ENCODE results near the gene DMRTB1. TPM values are rescaled to one million over a fixed set of nuclear protein-coding genes. Genes with fewer than 3 reads are reported as not detected.
"Not testable (repeated sequence)": the region's sequence is repeated elsewhere in the genome, so short reads cannot be mapped to it uniquely, and the experiment has no call there.

The DMRTB1 gene
- total RNA-seq, 1 donor from 2014 or later: not detected

GRCh38 chr1:53434405-53435007 lies 24.7 kb upstream of the DMRTB1 start:
- not testable (repeated sequence) for H3K9ac ChIP-seq (ENCODE audit: low read depth in 1 of 3, low read length in 3 of 3); H3K36me3 ChIP-seq (ENCODE audit: control insufficient read depth in 3 of 3, insufficient read depth in 3 of 3, low read length in 3 of 3); H3K4me3 ChIP-seq (ENCODE audit: low read length in 3 of 3); H3K9me3 ChIP-seq (ENCODE audit: control insufficient read depth in 3 of 3, low read length in 3 of 3); H3K4me1 ChIP-seq (ENCODE audit: control insufficient read depth in 3 of 3, insufficient read depth in 3 of 3, low read length in 3 of 3); H3K27ac ChIP-seq (ENCODE audit: low read depth, low read length)
- peaks cover 0 to 13% (median 2%) of the 10 kb centered on the region in 3 donors for H3K27me3 ChIP-seq (ENCODE audit: control insufficient read depth in 3 of 3, insufficient read depth in 3 of 3, low read length in 3 of 3)

GRCh38 chr1:53435151-53435550 lies 24.0 kb upstream of the DMRTB1 start:
- Histone ChIP-seq H3K9ac (ENCODE audit: low read depth in 1 of 3, low read length in 3 of 3) (no peak overlapping the region), H3K36me3 (ENCODE audit: control insufficient read depth in 3 of 3, insufficient read depth in 3 of 3, low read length in 3 of 3) (no peaks in the 10 kb centered on the region), H3K4me3 (ENCODE audit: low read length in 3 of 3) (no peak overlapping the region), H3K27me3 (ENCODE audit: control insufficient read depth in 3 of 3, insufficient read depth in 3 of 3, low read length in 3 of 3) (peaks cover 0 to 13% (median 2%) of the 10 kb centered on the region in 3 donors), H3K4me1 (ENCODE audit: control insufficient read depth in 3 of 3, insufficient read depth in 3 of 3, low read length in 3 of 3) (no peaks in the 10 kb centered on the region), H3K27ac (ENCODE audit: low read depth, low read length) (no peak overlapping the region), H3K9me3 (ENCODE audit: control insufficient read depth in 3 of 3, low read length in 3 of 3) (no peaks in the 10 kb centered on the region)

GRCh38 chr1:53438427-53439336 lies 20.5 kb upstream of the DMRTB1 start:
- Histone ChIP-seq H3K9me3 (ENCODE audit: control insufficient read depth in 3 of 3, low read length in 3 of 3) (no peaks in the 10 kb centered on the region), H3K36me3 (ENCODE audit: control insufficient read depth in 3 of 3, insufficient read depth in 3 of 3, low read length in 3 of 3) (no peaks in the 10 kb centered on the region), H3K27ac (ENCODE audit: low read depth, low read length) (no peak overlapping the region), H3K4me3 (ENCODE audit: low read length in 3 of 3) (no peak overlapping the region), H3K4me1 (ENCODE audit: control insufficient read depth in 3 of 3, insufficient read depth in 3 of 3, low read length in 3 of 3) (no peaks in the 10 kb centered on the region), H3K27me3 (ENCODE audit: control insufficient read depth in 3 of 3, insufficient read depth in 3 of 3, low read length in 3 of 3) (peaks cover 0 to 13% (median 0%) of the 10 kb centered on the region in 3 donors), H3K9ac (ENCODE audit: low read depth in 1 of 3, low read length in 3 of 3) (no peak overlapping the region)

GRCh38 chr1:53439337-53440207 lies 19.6 kb upstream of the DMRTB1 start:
- H3K36me3 ChIP-seq (ENCODE audit: control insufficient read depth in 3 of 3, insufficient read depth in 3 of 3, low read length in 3 of 3): no peaks in the 10 kb centered on the region
- no peak overlapping the region for H3K9ac ChIP-seq (ENCODE audit: low read depth in 1 of 3, low read length in 3 of 3)
- H3K27ac ChIP-seq (ENCODE audit: low read depth, low read length): no peak overlapping the region
- no peaks in the 10 kb centered on the region for H3K4me1 ChIP-seq (ENCODE audit: control insufficient read depth in 3 of 3, insufficient read depth in 3 of 3, low read length in 3 of 3)
- H3K4me3 ChIP-seq (ENCODE audit: low read length in 3 of 3): no peak overlapping the region
- H3K27me3 ChIP-seq (ENCODE audit: control insufficient read depth in 3 of 3, insufficient read depth in 3 of 3, low read length in 3 of 3): peaks cover 0 to 10% (median 0%) of the 10 kb centered on the region in 3 donors
- no peaks in the 10 kb centered on the region for H3K9me3 ChIP-seq (ENCODE audit: control insufficient read depth in 3 of 3, low read length in 3 of 3)

GRCh38 chr1:53440633-53441032 lies 18.6 kb upstream of the DMRTB1 start:
- Histone ChIP-seq H3K4me1 (ENCODE audit: control insufficient read depth in 3 of 3, insufficient read depth in 3 of 3, low read length in 3 of 3) (no peaks in the 10 kb centered on the region), H3K36me3 (ENCODE audit: control insufficient read depth in 3 of 3, insufficient read depth in 3 of 3, low read length in 3 of 3) (no peaks in the 10 kb centered on the region), H3K9me3 (ENCODE audit: control insufficient read depth in 3 of 3, low read length in 3 of 3) (no peaks in the 10 kb centered on the region), H3K27me3 (ENCODE audit: control insufficient read depth in 3 of 3, insufficient read depth in 3 of 3, low read length in 3 of 3) (peaks cover 0 to 5% (median 0%) of the 10 kb centered on the region in 3 donors), H3K4me3 (ENCODE audit: low read length in 3 of 3) (no peak overlapping the region), H3K27ac (ENCODE audit: low read depth, low read length) (no peak overlapping the region), H3K9ac (ENCODE audit: low read depth in 1 of 3, low read length in 3 of 3) (no peak overlapping the region)

GRCh38 chr1:53442299-53442698 lies 16.9 kb upstream of the DMRTB1 start:
- Histone ChIP-seq H3K4me3 (ENCODE audit: low read length in 3 of 3) (no peak overlapping the region), H3K27ac (ENCODE audit: low read depth, low read length) (no peak overlapping the region), H3K9ac (ENCODE audit: low read depth in 1 of 3, low read length in 3 of 3) (no peak overlapping the region), H3K36me3 (ENCODE audit: control insufficient read depth in 3 of 3, insufficient read depth in 3 of 3, low read length in 3 of 3) (no peaks in the 10 kb centered on the region), H3K9me3 (ENCODE audit: control insufficient read depth in 3 of 3, low read length in 3 of 3) (no peaks in the 10 kb centered on the region), H3K4me1 (ENCODE audit: control insufficient read depth in 3 of 3, insufficient read depth in 3 of 3, low read length in 3 of 3) (no peaks in the 10 kb centered on the region), H3K27me3 (ENCODE audit: control insufficient read depth in 3 of 3, insufficient read depth in 3 of 3, low read length in 3 of 3) (no peaks in the 10 kb centered on the region)

GRCh38 chr1:53446051-53446450 lies 13.1 kb upstream of the DMRTB1 start:
- Histone ChIP-seq H3K4me1 (ENCODE audit: control insufficient read depth in 3 of 3, insufficient read depth in 3 of 3, low read length in 3 of 3) (no peaks in the 10 kb centered on the region), H3K9me3 (ENCODE audit: control insufficient read depth in 3 of 3, low read length in 3 of 3) (no peaks in the 10 kb centered on the region), H3K27ac (ENCODE audit: low read depth, low read length) (no peak overlapping the region), H3K27me3 (ENCODE audit: control insufficient read depth in 3 of 3, insufficient read depth in 3 of 3, low read length in 3 of 3) (peaks cover 0 to 12% (median 0%) of the 10 kb centered on the region in 3 donors), H3K4me3 (ENCODE audit: low read length in 3 of 3) (no peak overlapping the region), H3K36me3 (ENCODE audit: control insufficient read depth in 3 of 3, insufficient read depth in 3 of 3, low read length in 3 of 3) (no peaks in the 10 kb centered on the region), H3K9ac (ENCODE audit: low read depth in 1 of 3, low read length in 3 of 3) (no peak overlapping the region)

- H3K9ac ChIP-seq (ENCODE audit: low read depth in 1 of 3, low read length in 3 of 3): no peak overlapping the region
- H3K27me3 ChIP-seq (ENCODE audit: control insufficient read depth in 3 of 3, insufficient read depth in 3 of 3, low read length in 3 of 3): peaks cover 0 to 12% (median 0%) of the 10 kb centered on the region in 3 donors
- H3K27ac ChIP-seq (ENCODE audit: low read depth, low read length): no peak overlapping the region
- H3K4me3 ChIP-seq (ENCODE audit: low read length in 3 of 3): no peak overlapping the region
- H3K36me3 ChIP-seq (ENCODE audit: control insufficient read depth in 3 of 3, insufficient read depth in 3 of 3, low read length in 3 of 3): no peaks in the 10 kb centered on the region
- no peaks in the 10 kb centered on the region for H3K4me1 ChIP-seq (ENCODE audit: control insufficient read depth in 3 of 3, insufficient read depth in 3 of 3, low read length in 3 of 3)
- no peaks in the 10 kb centered on the region for H3K9me3 ChIP-seq (ENCODE audit: control insufficient read depth in 3 of 3, low read length in 3 of 3)
Observed at GRCh38 chr1:53447413-53447812, 11.8 kb upstream of the DMRTB1 start.

GRCh38 chr1:53448241-53448841 lies 10.9 kb upstream of the DMRTB1 start:
- no peak overlapping the region for H3K4me3 ChIP-seq (ENCODE audit: low read length in 3 of 3)
- H3K9me3 ChIP-seq (ENCODE audit: control insufficient read depth in 3 of 3, low read length in 3 of 3): no peaks in the 10 kb centered on the region
- H3K4me1 ChIP-seq (ENCODE audit: control insufficient read depth in 3 of 3, insufficient read depth in 3 of 3, low read length in 3 of 3): no peaks in the 10 kb centered on the region
- H3K9ac ChIP-seq (ENCODE audit: low read depth in 1 of 3, low read length in 3 of 3): no peak overlapping the region
- H3K27me3 ChIP-seq (ENCODE audit: control insufficient read depth in 3 of 3, insufficient read depth in 3 of 3, low read length in 3 of 3): peaks cover 0 to 12% (median 0%) of the 10 kb centered on the region in 3 donors
- H3K36me3 ChIP-seq (ENCODE audit: control insufficient read depth in 3 of 3, insufficient read depth in 3 of 3, low read length in 3 of 3): no peaks in the 10 kb centered on the region
- H3K27ac ChIP-seq (ENCODE audit: low read depth, low read length): no peak overlapping the region
